ENCODE measurements around the gene CLOCK. TPM values are rescaled to one million over a fixed set of nuclear protein-coding genes. Genes with fewer than 3 reads are reported as not detected.

The CLOCK gene
- total and polyA plus RNA-seq, 9 of the 15 experiments (the other 6 are each of a cell fraction or from before 2014, with no cell fraction given), result 3.7 to 14.4 (median 9.4) TPM

DNA sequence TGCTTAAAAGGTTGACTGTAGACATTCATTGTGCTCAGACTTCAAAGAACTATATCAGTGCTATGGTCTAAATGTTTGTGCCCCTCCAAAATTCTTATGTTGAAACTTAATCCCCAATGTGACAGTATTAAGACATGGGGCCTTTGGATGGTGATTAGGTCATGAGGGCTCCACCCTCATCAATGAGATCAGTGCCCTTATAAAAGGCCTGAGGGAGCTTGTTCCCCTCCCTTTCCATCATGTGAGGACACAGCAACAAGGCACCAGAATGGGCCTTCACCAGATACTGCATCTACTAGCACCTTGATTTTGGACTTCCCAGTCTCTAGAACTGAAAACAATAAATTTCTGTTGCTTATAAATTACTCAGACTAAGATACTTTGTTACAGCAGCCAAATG is 28.3 kb downstream of the CLOCK start (continued):
- TF ChIP-seq, protein P1, sequence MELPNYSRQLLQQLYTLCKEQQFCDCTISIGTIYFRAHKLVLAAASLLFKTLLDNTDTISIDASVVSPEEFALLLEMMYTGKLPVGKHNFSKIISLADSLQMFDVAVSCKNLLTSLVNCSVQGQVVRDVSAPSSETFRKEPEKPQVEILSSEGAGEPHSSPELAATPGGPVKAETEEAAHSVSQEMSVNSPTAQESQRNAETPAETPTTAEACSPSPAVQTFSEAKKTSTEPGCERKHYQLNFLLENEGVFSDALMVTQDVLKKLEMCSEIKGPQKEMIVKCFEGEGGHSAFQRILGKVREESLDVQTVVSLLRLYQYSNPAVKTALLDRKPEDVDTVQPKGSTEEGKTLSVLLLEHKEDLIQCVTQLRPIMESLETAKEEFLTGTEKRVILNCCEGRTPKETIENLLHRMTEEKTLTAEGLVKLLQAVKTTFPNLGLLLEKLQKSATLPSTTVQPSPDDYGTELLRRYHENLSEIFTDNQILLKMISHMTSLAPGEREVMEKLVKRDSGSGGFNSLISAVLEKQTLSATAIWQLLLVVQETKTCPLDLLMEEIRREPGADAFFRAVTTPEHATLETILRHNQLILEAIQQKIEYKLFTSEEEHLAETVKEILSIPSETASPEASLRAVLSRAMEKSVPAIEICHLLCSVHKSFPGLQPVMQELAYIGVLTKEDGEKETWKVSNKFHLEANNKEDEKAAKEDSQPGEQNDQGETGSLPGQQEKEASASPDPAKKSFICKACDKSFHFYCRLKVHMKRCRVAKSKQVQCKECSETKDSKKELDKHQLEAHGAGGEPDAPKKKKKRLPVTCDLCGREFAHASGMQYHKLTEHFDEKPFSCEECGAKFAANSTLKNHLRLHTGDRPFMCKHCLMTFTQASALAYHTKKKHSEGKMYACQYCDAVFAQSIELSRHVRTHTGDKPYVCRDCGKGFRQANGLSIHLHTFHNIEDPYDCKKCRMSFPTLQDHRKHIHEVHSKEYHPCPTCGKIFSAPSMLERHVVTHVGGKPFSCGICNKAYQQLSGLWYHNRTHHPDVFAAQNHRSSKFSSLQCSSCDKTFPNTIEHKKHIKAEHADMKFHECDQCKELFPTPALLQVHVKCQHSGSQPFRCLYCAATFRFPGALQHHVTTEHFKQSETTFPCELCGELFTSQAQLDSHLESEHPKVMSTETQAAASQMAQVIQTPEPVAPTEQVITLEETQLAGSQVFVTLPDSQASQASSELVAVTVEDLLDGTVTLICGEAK (IDR thresholded peaks at IDR 0.05), result no peak
- TF ChIP-seq, protein P1 (CRISPR knock-in tag; IDR thresholded peaks at IDR 0.05), result no peak
- TF ChIP-seq ERF (CRISPR knock-in tag; IDR thresholded peaks at IDR 0.05) (no peak), SNIP1 (IDR thresholded peaks at IDR 0.05; ENCODE audit: low read depth) (no peak)

Data from K562 (cell line).